ENCODE results near the gene TECTA. TPM values are rescaled to one million over a fixed set of nuclear protein-coding genes. Genes with fewer than 3 reads are reported as not detected.

Gene TECTA, protein sequence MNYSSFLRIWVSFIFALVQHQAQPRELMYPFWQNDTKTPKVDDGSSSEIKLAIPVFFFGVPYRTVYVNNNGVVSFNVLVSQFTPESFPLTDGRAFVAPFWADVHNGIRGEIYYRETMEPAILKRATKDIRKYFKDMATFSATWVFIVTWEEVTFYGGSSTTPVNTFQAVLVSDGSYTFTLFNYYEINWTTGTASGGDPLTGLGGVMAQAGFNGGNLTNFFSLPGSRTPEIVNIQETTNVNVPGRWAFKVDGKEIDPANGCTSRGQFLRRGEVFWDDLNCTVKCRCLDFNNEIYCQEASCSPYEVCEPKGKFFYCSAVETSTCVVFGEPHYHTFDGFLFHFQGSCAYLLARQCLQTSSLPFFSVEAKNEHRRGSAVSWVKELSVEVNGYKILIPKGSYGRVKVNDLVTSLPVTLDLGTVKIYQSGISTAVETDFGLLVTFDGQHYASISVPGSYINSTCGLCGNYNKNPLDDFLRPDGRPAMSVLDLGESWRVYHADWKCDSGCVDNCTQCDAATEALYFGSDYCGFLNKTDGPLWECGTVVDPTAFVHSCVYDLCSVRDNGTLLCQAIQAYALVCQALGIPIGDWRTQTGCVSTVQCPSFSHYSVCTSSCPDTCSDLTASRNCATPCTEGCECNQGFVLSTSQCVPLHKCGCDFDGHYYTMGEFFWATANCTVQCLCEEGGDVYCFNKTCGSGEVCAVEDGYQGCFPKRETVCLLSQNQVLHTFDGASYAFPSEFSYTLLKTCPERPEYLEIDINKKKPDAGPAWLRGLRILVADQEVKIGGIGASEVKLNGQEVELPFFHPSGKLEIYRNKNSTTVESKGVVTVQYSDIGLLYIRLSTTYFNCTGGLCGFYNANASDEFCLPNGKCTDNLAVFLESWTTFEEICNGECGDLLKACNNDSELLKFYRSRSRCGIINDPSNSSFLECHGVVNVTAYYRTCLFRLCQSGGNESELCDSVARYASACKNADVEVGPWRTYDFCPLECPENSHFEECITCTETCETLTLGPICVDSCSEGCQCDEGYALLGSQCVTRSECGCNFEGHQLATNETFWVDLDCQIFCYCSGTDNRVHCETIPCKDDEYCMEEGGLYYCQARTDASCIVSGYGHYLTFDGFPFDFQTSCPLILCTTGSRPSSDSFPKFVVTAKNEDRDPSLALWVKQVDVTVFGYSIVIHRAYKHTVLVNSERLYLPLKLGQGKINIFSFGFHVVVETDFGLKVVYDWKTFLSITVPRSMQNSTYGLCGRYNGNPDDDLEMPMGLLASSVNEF (N-terminal part only)
- polyA plus RNA-seq (ENCODE audit: insufficient read length): 1.7 TPM

DNA sequence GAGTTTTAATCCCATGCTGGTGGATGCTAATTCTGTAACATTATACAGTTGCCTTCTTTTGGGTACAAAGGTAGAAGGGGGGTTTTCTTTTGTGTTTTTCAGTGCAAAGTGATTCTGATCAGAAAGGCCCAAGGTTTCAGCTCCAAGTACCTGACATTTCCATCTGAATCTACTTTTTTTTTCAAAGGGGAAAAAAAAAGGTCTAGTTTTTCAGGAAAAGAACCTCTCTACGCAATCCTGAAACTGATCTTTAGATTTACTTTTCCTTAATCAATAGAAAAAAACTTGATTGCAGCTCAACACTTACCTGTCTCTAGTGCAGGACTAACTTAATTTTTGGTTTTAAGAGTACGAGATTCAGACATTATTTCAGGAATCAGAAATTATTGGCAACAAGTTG is at the start of gene TECTA:
Gene TECTA, plus strand, starts transcription at position 301 of the 400 bp plus-strand sequence. CDS start 1,423 bp downstream, outside the sequence.
- DNase-seq: no peak

DNA sequence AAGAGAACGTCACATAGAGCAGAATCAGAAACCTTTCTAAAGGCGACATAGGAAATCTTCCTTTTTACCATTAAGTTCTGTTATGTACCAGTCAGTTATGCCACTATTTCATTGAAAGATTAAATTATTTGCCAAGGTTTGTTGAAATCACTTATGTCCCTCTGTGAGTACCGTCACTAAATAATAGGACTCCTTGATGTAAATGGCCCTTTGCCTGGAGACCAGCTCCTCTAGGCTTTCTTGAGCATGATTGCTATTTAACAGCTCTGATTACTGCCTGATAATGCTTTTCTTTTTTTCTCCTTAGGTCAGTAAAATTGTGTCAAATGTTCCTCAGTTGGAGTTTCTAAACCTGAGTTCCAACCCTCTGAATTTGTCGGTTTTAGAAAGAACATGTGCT is 47.8 kb upstream of the TECTA start:
- DNase-seq: no peak

DNA sequence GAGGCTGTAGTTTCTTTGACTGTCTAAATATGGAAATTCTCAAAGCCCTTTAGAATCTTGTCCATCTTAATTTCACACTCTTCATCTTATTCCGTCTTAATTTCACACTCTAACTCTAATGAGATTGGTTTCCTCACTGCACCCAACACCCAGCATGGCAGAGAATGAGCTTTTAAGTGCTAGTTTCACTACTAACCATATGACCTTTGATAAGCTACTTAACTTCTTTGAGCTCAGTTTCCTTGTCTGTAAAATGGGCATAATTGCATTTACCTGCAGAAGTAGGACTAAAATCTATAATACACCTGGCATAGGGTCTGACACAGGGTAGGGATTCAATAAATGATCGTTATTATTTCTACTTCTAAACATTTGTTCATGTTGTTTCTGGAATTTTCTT is 46.8 kb upstream of the TECTA start:
- DNase-seq: no peak

DNA sequence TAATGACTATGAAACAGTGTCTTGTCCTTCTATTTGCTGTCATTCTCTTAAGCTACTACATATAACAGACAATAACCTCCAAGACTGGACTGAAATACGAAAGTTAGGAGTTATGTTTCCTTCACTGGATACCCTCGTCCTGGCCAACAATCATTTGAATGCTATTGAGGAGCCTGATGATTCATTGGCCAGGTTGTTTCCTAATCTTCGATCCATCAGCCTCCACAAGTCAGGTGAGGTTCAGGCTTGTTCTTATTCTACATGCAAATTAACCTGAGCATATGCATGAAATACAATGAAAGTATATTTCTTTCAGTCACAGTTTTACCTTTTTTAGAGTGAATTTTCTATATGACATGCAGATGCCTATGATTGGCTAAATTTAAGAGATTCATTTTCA is 46.0 kb upstream of the TECTA start:
- DNase-seq: no peak

DNA sequence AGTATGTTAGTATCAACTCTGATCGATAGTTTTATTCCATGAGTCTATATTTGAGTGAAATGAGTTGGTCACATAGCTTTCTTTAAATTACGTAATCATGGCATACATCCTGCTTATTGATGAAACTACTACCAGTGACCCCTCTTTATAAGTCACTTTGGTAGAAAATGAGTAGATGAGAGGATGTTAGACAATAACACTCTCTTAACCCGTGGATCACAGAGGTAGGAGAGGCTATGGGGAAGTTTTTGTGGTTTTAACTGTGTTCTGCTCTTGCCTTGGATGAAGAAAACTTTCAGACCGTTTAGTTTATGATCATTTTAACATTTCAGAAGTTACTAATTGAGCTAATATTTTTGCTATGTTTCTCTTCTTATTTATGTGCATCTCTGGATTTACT is 43.1 kb upstream of the TECTA start:
- no peak for DNase-seq

DNA sequence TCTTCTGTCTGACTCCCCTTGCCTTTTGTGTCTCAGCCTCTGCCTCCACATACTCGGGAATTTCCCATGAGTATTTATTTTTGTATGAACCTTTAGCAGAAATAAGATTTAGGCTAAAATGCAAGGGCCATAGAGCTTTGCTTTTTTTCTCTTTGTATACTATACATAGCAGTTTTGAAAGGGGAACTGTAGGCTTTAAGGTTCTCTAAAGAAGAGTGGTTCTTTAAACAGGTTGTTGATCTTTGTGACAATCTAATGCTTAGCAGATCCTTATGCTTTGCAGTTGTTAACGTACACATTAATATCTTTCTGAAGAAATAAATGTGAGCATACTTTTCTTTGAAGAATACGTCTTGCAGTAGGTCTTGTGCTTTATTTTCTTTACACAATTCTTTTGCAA is 42.1 kb upstream of the TECTA start:
- DNase-seq: no peak

DNA sequence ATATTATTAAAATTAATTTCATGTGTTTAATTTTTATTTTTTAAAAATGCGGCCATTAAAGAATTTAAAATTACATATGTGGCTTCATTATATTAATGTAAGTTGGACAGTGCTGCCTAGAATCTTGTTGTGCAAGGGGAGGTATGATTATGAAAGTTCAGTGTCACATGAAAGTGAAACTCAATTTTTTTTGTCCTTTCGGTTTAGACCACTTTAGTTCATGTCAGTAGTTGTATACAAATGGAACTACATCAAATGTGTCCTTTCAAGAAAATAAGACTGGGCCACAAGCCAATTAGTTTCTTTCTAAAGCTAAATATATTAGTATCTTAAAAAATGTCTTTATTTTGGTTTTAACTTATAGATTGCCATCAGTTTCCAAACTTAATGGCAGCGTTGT is 41.4 kb upstream of the TECTA start:
- DNase-seq: no peak

DNA sequence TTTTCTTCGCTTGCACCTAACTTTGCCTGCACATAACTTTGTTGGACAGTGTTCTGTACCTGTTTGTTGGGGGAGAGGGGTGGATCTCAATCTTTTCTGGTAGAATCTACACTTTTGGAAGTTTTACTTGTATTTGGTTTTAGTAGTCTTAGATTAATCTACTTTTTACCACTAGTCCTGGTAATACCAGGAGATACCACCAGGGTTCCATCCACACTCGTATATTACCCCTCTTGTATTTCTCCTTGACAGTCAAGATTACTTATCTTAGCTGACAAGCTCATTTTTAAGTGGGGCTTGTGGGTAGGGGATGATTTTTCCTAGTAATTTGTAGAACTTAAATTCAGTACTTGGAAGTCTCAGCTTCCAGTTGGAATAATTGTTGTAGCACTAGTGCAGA is 37.3 kb upstream of the TECTA start:
- no peak for DNase-seq

DNA sequence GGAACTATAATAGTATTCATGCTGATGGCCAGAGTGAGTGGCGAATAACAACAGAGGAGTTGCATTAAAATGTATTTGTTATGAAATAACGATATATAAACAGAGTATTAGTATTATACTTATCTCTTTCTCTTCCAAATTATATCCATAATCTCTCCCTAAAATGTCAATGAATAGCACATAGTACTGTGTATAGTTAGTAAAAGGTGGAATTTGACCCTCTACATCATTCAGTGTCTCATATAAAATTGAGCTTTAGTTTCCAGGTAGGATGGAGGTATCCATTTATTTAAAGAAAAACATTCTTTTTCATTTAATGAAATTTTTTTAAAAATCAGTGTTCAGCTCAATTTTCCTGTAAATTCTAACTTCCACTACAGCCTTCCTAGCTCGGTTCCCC is 34.4 kb upstream of the TECTA start:
- DNase-seq: no peak

DNA sequence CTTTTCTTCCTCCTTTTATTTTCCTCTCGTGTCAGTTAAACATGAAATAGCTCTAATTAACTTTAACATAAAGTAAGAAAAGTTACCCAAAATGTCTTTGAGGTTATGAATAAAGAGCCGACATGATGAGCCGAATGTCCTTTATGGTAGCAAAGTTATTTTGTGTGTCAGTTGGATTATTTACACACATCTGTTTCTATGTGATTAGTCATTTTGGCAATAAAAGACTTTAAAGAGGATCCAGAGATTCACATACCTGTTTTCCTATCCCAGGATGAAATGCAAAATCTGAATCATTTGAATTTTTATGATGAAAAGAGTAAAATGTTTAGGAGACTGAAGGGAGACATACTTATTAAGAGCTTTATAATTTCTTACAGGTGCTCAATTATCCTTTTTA is 34.0 kb upstream of the TECTA start:
- DNase-seq: no peak

DNA sequence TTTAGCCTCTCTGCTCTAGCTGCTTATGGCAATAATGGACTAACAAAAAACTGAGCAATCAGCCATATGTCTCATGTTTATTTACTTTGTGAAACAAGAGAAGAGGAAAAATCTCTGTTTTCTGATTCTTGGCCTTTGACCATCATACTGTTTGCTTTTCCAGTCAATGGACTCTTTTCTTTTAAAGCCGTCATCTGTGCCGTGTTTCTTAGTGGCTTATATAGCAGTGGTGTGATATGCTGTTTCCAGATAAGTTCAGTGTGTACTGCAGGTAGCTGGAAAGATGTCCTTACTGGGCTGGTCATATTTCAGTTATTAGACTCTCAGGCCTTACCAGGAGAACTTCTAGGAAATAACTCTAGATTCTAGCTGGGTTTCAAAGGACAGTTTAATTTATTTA is 33.6 kb upstream of the TECTA start:
- no peak for DNase-seq

DNA sequence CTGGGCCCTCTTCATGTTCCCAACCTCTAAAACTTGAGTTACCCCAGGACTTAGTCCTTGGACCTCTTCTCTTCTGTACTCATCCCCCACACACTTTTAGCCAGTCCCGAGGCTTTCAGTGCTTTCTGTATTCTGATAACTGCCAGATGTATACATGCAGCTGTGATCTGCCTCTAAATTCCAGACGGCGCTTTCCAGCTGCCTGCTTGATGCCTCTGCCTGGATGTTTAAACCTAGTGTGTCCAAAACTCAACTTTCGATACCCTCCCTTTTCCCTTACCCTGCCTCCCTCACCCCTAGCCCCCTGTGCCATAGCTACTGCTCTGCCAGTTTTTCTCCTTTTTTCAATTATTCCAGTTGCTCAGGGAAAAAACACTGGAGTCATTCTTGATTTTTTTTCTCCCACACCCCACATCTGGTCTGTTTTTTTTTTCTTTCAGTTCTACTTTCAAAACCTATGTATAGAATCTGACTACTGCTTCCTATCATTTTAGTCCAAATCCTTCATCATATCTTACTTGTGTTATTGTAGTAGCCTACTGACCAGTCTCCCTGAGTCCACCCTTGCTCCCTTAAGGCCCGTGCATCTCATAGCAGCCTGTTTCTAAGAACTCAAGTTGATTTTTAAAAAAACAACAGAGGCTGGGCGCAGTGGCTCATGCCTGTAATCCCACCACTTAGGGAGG is 32.9 kb upstream of the TECTA start:
- peak; percentile 42 for DNase-seq

DNA sequence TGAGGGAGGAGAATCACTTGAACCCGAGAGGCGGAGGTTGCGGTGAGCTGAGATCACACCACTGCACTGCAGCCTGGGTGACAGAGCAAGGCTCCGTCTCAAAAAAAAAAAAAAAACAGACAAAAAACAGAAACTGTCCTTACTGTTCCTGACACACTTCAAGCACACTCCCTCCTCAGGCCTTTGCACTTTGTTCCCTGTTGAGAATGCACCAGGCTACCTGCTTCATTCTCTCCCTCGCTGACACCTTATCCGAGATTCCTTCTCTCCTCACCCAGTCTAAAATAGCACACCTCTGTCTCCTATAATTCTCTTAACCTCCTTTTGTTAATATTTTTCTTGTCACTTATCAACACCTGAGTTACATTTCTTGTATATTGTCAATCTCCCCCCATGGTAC is 32.3 kb upstream of the TECTA start:
- no peak for DNase-seq

DNA sequence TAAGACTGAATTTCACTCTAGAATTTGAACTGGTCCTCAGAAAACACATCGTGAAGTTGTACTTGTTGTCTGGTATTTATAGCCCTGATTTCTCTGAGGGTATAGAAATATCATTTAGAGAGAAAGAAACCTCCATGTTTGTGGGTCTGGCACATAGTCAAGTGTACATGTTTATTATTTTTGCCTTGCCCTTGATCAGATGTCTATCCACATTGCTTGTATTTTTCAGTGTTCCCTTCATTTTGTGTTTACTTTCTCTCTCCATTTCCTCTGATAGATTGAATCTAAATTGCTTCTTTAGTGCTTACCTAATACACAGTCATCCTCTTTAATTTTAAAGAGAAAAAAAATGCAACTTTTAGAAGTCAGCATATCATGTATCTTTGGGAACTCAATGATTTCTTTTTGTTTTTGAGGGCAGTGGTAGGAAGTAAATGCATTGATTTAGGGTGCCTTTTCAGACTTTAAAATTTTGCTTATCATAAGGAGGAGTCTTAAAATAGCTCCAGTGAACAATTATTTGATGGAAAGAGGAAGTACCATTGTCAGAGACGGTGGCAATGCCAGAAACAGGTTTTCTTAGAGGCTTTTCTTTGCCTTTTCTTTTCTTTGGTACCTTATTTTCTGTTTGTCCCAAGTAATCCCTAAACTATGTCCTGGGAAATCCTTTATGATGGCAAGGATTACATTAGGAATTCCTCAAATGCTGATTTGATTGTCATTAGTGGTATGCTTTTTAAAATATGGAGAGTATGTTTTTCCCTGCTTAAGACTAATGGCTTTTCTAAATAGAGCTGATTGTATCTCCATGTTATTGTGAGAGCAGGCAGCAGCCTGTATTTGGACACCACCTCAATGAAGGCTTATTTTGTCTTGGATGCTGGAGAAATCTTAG is 29.8 kb upstream of the TECTA start:
- no peak for DNase-seq

DNA sequence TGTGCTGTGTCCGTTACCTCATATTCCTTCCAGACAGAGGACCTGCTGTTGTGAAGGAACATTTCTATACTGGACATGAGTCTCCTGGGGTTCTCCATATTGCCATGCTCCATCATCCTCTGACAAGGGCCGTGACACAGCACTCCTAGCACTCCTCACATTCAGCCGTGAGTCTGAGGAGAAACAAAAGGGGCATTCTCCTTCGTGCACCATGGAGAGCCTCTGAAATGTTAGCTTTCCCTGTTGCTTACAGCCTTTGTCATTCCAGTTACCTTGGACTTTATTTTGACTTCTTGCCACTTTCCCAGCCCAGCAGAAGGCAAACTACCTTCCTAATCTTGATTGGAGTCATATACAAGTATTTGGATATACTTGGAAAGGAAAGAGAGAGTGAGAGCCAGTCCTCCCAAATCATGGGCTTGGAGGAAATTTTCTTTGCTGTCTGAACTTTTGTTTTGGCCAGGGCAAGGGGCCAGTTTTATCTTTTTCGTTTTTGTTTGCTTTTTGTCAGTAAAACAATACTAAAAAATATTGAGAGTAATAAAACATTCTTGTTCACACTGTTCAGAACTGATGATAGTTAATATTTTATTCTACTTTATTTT is 29.1 kb upstream of the TECTA start:
- DNase-seq: no peak

DNA sequence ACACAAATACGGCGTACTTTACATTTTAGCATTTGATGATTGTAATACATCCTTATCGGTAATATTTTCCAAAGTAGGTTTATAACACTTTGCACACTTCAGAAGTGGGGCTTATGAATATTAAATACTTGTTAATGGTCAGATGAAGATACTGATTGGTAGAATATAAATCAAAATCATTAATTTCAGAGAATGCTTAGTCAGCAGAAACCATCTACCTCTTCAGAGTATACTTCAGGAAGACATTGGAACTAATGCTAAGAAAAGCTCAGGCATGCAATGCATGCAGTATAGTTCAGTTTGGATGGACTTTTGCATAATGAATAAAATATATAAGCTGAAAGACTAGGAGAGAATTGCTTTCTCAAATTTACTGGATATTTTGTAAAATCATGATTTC is 19.7 kb upstream of the TECTA start:
- no peak for DNase-seq

DNA sequence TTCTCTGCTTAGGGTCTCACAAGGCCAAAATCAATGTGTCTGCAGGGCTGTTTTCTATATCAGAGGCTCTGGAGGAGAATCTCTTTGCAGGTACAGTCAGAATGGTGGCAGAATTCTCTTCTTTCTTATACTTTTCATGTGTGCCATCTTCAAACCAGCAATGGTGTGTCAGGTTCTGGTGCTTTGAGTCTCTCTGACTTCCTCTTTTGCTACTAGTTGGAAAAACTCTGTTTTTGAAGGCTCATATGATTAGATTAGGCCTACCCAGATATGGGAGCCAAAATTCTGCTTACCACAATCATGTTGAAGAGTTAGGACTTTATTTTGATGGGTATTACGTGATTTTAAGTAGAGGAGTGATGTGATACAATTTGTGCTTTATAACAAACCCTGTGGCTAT is 18.8 kb upstream of the TECTA start:
- no peak for DNase-seq

DNA sequence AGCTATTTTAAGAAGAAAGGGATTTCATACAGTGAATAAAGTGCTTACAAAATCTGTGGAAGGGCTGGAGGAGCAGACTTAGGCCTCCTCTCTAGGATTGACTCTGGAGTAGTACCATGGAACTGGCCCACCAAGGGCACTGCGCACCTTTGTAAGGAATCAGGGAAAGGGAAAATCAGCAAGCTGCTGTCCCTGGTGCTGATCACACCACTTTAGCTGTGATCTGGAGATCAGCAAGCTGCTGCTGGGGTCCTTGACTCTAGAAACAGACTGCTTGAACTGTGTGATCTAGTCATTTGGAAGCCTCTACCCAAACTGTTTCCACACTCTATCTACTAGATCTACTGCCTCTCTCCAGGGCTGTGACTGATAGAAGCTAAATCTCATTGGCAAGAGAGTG is 18.4 kb upstream of the TECTA start:
- DNase-seq: no peak

DNA sequence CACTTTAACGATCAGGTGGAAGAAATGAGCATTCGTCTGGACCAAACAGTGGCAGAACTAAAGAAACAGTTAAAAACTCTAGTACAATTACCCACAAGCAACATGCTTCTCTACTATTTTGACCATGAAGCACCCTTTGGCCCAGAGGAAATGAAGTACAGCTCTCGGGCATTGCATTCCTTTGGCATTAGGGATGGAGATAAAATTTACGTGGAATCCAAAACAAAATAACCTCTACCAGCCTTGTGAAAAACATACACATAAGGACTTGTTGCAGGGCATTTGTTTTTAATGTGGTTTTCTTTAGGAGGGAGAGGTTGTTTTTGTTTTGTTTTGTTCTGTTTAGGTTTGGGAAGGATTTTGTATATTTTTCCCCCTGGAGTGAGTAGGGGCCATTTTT is 14.2 kb upstream of the TECTA start:
- DNase-seq: no peak

DNA sequence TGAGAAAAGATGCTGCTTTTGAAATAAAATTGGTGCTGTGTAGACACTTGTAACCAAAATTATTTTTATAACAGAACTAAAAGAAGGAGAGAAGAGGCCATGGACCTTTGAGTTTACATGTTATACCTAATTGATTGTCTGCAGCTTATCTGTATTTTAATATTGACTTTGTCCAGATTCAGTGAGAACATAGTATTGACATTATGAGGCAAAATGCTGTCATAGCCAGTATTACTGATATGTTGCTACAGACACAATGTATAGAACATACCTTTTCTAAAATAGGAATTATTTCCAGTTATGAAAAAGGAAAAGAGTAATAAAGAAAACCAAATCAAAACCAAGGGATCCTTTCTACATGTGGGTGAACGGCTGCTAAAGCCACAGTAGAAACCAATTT is 11.5 kb upstream of the TECTA start:
- no peak for DNase-seq

DNA sequence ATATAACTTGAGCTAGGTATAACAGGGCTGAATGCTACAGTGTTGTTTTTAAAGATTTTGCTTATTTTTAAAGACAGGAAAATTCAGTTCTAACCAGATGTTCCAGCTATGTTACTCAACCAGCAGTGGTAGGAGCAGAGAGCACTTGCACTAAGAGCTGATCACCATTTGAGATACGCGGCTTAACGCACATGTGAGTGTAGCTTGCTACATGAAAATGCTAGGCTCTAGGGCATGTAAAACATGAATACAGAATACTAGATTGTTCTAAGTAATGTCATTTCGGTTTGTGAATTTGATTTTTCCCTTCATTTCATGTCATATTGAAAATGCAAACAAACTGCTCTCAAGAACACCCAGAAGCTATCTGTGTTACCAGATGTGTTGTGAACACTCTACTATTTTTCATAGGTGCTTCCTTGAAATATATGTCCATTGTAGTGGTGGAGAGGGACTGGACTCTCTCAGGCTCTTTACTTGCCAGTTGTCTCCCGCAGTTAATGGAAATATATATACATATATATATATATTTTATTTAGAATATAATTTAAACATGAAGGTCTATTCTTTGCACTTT is 10.8 kb upstream of the TECTA start:
- DNase-seq: no peak
